Measurements from ENCODE around the gene CFAP43.
"Not testable (repeated sequence)": the region's sequence is repeated elsewhere in the genome, so short reads cannot be mapped to it uniquely, and the experiment has no call there.

GRCh38 chr10:104174136-104174535 lies 58.0 kb downstream of the CFAP43 start:
- TF ChIP-seq POLR2A, POLR2AphosphoS5, TAF1, SPI1 (IDR thresholded peaks at IDR 0.05; ENCODE audit: low read depth, low read length): not testable (repeated sequence)
